Activated CD4-positive, alpha-beta T cell treated with anti-CD3 and anti-CD28 coated beads, Interleukin-2, amount 10 ng/mL, durations not matched to agents 7 days and 5 days (primary cell): ENCODE results near the gene LIPH. TPM values are rescaled to one million over a fixed set of nuclear protein-coding genes. Genes with fewer than 3 reads are reported as not detected.
"Not testable (repeated sequence)": the region's sequence is repeated elsewhere in the genome, so short reads cannot be mapped to it uniquely, and the experiment has no call there.

Source experiments
- CTCF ChIA-PET: fragments of 350-600 bp; sonication (Branson Sonifier 250); formaldehyde crosslinking; loops from one replicate; lab custom pipeline; 2021; ENCODE audit warnings: antibody characterized with exemption; lab: Charles Lee
- POLR2A ChIA-PET: fragments of 350-600 bp; sonication (Branson Sonifier 250); formaldehyde crosslinking; loops from one replicate; lab custom pipeline; 2021; ENCODE audit warnings: antibody characterized with exemption; lab: Charles Lee
- DNase-seq: peaks from one replicate; pipeline ENCODE4 v3.0.0-alpha.2; 2020
- H3K27ac Mint-ChIP-seq: one replicate; pipeline ENCODE4 v1.8.0; 2021; ENCODE audit warnings: mild to moderate bottlenecking, moderate library complexity, mixed read lengths
- H3K27me3 Mint-ChIP-seq: one replicate; pipeline ENCODE4 v1.8.0; 2021; ENCODE audit warnings: mixed read lengths
- H3K36me3 Mint-ChIP-seq: one replicate; pipeline ENCODE4 v1.8.0; 2021; ENCODE audit warnings: low read depth, mixed read lengths
- H3K4me1 Mint-ChIP-seq: one replicate; pipeline ENCODE4 v1.8.0; 2021; ENCODE audit warnings: mixed read lengths
- H3K4me3 Mint-ChIP-seq: one replicate; pipeline ENCODE4 v1.8.0; 2021; ENCODE audit warnings: mild to moderate bottlenecking, moderate library complexity, mixed read lengths
- H3K9me3 Mint-ChIP-seq: one replicate; pipeline ENCODE4 v1.8.0; 2021; ENCODE audit warnings: mixed read lengths
- total RNA-seq, 2 experiments: library from RNA; stranded (reverse); gene quantifications; one replicate each; pipeline ENCODE4 v1.2.3, GENCODE V29; 2021

The LIPH gene
- not detected for total RNA-seq

DNA sequence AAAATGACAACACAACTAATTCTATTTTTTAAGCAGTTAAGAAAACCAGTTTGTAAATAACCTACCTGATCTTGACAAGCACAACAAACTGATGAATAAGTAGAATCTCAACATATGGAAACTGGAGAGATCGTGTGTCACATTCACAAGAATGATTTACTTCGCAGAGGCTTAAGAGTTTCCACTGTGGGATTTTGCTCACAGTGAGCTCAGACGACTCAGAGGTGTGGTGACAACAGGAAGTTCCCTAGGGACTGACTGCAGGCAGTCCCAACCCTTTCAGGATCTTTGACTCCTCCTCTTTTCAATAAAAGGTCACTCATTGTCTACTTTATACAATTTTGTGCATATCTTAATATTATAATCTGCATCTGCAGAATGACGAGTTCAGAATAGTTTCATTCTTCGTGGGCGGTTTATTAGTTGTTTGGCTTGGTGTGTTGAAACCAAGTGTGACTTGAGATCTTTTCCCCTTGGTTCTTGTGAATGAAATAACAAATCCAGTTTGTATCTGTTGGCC, at the start of gene LIPH:
TSS of gene LIPH (minus strand) at position 231 of the 520 bp plus-strand sequence. CDS start at position 114, 117 bp downstream.
- H3K4me3 Mint-ChIP-seq = no peak within 1 kb of the TSS
- no peak within 1 kb of the TSS for H3K27ac Mint-ChIP-seq
- DNase-seq = no peak
- ChIA-PET CTCF (interaction anchor here (0.6 to 1.4 kb wide), 2 partner anchors 23 to 81 kb away, joined by 3 read pairs; no protein-coding TSS in a partner anchor), POLR2A (no interaction called here)
- no peaks in the 10 kb centered on the region for H3K27me3 Mint-ChIP-seq
- peaks cover 6% of the 10 kb centered on the region for H3K4me1 Mint-ChIP-seq
- H3K36me3 Mint-ChIP-seq = no peaks in the 10 kb centered on the region
- H3K9me3 Mint-ChIP-seq = no peaks in the 10 kb centered on the region

DNA sequence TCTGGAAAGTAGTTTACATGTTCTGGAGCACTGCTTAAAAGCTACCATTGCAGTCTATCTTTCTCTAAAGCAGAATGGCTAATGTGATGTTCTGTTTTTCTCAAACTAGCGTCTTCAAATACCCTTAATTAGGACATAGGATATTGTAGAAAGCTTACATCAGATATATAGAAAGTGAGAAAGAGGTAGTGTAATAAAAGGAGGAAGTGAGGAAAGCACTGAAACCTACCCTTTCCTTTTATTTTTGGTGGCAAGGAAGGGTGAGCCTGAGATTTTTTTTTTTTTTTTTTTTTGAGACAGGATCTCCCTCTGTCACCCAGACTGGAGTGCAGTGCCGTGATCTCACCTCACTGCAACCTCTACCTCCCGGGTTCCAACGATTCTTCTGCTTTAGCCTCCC, 43.1 kb upstream of the LIPH start:
- H3K4me1 Mint-ChIP-seq = peaks cover 11% of the 10 kb centered on the region
- H3K4me3 Mint-ChIP-seq = no peak overlapping the region
- ChIA-PET POLR2A (no interaction called here), CTCF (interaction anchor here (0.8 to 2.5 kb wide), 2 partner anchors 9 to 16 kb away, joined by 4 to 6 read pairs; partner anchors contain the start of gene SENP2)
- no peak for DNase-seq
- H3K36me3 Mint-ChIP-seq = peaks cover 17% of the 10 kb centered on the region
- no peaks in the 10 kb centered on the region for H3K9me3 Mint-ChIP-seq
- H3K27me3 Mint-ChIP-seq = no peaks in the 10 kb centered on the region
- no peak overlapping the region for H3K27ac Mint-ChIP-seq

DNA sequence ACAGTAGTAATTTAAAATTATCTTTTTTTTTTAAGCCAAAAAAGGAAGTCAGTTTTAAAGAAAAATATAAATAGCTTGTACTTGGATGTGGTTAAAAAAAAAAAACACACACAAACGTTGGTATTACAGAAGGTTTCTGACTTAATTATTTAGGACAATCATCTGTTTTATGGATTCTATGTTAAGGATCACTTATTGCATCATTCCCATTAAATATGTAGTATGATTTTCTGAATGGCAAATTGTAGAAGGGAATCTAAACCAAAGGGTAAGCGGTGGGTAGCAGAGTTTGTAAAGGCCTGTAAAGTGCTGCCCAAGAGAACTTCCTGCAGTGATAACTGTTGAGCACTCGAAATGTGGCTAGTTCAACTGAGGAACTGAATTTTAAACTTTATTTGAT, 41.7 kb upstream of the LIPH start:
- POLR2A ChIA-PET = interaction anchor here (0.7 kb wide), 1 partner anchor 1135 kb away, joined by 3 read pairs; no protein-coding TSS in a partner anchor
- no peak overlapping the region for H3K27ac Mint-ChIP-seq
- H3K9me3 Mint-ChIP-seq = no peaks in the 10 kb centered on the region
- peaks cover 14% of the 10 kb centered on the region for H3K4me1 Mint-ChIP-seq
- CTCF ChIA-PET = interaction anchor here (0.6 to 2.5 kb wide), 2 partner anchors 18 to 851 kb away, joined by 4 to 6 read pairs; no protein-coding TSS in a partner anchor
- peaks cover 13% of the 10 kb centered on the region for H3K36me3 Mint-ChIP-seq
- H3K27me3 Mint-ChIP-seq = no peaks in the 10 kb centered on the region
- DNase-seq = no peak
- no peak overlapping the region for H3K4me3 Mint-ChIP-seq

DNA sequence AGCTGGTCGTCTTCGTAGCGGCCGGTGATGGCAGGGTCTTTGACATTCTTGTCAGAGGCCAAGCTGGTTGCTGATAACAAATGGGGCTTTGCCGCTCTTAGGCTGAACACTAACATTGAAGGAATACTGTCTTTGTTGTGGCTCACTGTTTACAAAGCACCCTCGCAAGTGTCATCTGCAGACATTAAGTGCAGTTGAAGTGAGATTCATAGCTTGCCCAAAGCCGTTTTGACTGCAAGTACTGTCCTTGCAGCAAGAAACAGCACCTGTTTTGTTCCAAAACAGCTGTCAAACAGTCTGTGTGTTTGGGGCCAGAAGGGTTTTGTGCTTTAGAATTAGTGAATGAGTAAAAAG, 34.3 kb upstream of the LIPH start:
- Mint-ChIP-seq H3K4me1 (peaks cover 32% of the 10 kb centered on the region), H3K36me3 (no peaks in the 10 kb centered on the region), H3K4me3 (peak overlapping the region; percentile 84), H3K9me3 (no peaks in the 10 kb centered on the region), H3K27me3 (peaks cover 2% of the 10 kb centered on the region), H3K27ac (peak overlapping the region; percentile 94)
- no peak for DNase-seq
- CTCF ChIA-PET = interaction anchor here (0.7 to 1.6 kb wide), 7 partner anchors 9 to 74 kb away, joined by 3 to 12 read pairs (median 4); no protein-coding TSS in a partner anchor
- POLR2A ChIA-PET = no interaction called here

DNA sequence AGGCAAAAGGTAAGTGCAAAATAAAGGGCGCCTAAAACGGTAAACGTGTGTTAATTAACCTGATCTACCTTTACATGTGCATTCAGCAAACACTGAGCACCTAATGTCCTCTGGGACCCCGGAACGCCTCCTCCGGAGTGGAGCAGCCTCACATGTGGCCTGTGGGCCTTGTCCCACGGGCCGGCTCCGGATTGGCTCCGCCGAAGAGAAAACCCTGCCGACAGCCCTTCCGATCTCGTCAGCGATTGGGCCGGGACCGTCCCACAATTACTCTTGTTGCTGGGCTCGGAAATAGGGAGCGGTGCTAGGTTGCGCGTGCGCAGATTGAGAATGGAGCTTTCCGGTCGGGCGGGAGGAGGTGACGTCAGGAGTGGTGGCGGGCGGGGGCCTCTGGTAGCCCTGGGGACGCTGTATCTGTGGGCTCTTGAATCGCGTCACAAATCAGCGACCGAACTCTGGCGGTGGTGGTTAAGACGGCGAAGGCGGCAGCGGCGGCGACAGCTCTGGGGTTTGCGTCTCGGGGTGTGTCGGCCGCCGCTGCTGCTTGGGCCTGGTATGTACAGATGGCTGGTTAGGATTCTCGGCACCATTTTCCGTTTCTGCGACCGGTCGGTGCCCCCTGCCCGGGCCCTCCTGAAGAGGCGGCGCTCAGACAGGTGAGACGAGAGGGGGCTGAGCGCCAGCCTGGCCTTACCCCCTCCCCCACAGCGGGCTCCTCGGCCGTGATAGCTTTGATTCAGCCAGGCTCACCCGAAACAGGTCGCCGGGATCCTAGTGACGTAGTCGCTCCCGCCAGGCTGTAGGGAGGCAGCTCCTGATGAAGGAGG, 33.7 kb upstream of the LIPH start, which contains the start of gene SENP2:
TSS of gene SENP2 (plus strand) at position 437 of the 827 bp plus-strand sequence. CDS start at position 556, 119 bp downstream.
- peaks cover 32% of the 10 kb centered on the region for H3K4me1 Mint-ChIP-seq
- POLR2A ChIA-PET = interaction anchor here (0.5 kb wide), 1 partner anchor 256 kb away, joined by 5 read pairs; no protein-coding TSS in a partner anchor
- H3K27ac Mint-ChIP-seq = peak within 1 kb of the TSS; percentile 94
- H3K9me3 Mint-ChIP-seq = no peaks in the 10 kb centered on the region
- H3K4me3 Mint-ChIP-seq = peak within 1 kb of the TSS; percentile 84
- H3K36me3 Mint-ChIP-seq = no peaks in the 10 kb centered on the region
- peak; percentile 99 for DNase-seq
- CTCF ChIA-PET = interaction anchor here (0.6 to 1.6 kb wide), 8 partner anchors 10 to 74 kb away, joined by 3 to 12 read pairs (median 4); no protein-coding TSS in a partner anchor
- peaks cover 2% of the 10 kb centered on the region for H3K27me3 Mint-ChIP-seq

DNA sequence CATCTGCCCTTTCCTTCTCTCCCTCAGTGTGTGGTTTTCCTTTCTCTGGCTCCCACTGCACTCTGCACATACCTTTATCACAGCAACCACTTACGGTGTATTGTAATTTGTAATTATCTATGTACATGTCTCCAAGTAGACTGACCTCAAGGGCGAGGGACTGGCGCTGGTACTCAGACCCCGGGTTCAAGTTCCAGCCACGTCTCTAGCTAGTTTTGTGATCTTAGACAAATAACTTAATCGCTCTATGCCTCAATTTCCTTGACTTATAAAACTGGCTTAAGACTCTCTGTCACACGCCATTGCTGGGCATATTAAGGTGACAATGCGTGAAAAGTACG, 33.1 kb upstream of the LIPH start:
- H3K4me1 Mint-ChIP-seq = peaks cover 32% of the 10 kb centered on the region
- no peak for DNase-seq
- H3K27me3 Mint-ChIP-seq = peaks cover 2% of the 10 kb centered on the region
- peak overlapping the region; percentile 94 for H3K27ac Mint-ChIP-seq
- POLR2A ChIA-PET = interaction anchor here (0.5 kb wide), 1 partner anchor 256 kb away, joined by 5 read pairs; no protein-coding TSS in a partner anchor
- H3K36me3 Mint-ChIP-seq = no peaks in the 10 kb centered on the region
- H3K9me3 Mint-ChIP-seq = no peaks in the 10 kb centered on the region
- CTCF ChIA-PET = interaction anchor here (0.6 to 1.6 kb wide), 4 partner anchors 10 to 17 kb away, joined by 3 to 12 read pairs (median 4); no protein-coding TSS in a partner anchor
- H3K4me3 Mint-ChIP-seq = peak overlapping the region; percentile 84

DNA sequence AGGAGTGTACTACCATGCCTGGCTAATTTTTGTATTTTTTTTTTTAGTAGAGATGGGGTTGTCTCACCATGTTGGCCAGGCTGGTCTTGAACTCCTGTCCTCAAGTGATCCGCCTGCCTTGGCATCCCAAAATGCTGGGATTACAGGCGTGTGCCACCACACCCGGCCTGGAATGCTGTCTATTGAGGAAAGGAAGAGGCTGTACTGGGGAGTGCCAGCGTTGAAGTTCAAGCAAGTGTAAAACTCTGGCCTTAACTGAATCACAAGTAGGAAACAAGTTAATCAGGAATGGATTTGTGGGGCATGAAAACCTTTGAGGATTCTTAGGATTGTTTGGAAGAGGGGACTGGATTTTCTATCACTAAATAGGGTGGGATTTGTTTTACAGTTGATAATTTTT, 32.3 kb upstream of the LIPH start:
- POLR2A ChIA-PET = no interaction called here
- Mint-ChIP-seq H3K27ac (peak overlapping the region; percentile 94), H3K36me3 (no peaks in the 10 kb centered on the region), H3K4me3 (peak overlapping the region; percentile 84), H3K27me3 (peaks cover 2% of the 10 kb centered on the region), H3K4me1 (peaks cover 32% of the 10 kb centered on the region), H3K9me3 (no peaks in the 10 kb centered on the region)
- no peak for DNase-seq
- CTCF ChIA-PET = no interaction called here

DNA sequence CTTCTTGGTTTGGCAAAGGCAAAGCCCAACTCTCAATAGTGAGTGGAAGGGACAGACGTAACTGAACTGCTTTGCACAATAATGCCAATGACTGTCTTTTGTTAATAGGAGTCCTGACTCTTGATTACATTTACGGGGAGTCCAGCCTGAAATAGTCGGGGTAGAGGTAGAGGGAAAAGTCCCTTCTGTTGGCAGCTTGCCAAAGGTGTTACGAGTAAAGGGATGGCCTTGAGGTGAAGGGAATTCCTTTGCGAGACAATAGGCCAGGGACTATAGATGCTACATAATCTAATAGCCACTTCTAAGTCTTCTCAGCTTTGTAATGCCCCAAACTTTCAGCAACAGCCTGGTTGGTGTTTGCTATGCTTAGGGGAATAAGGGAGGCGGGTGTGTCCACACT, 31.5 kb upstream of the LIPH start:
- ChIA-PET POLR2A (no interaction called here), CTCF (no interaction called here)
- Mint-ChIP-seq H3K4me3 (no peak overlapping the region), H3K4me1 (peaks cover 27% of the 10 kb centered on the region), H3K27me3 (peaks cover 2% of the 10 kb centered on the region), H3K27ac (no peak overlapping the region), H3K9me3 (no peaks in the 10 kb centered on the region), H3K36me3 (no peaks in the 10 kb centered on the region)
- DNase-seq = no peak

DNA sequence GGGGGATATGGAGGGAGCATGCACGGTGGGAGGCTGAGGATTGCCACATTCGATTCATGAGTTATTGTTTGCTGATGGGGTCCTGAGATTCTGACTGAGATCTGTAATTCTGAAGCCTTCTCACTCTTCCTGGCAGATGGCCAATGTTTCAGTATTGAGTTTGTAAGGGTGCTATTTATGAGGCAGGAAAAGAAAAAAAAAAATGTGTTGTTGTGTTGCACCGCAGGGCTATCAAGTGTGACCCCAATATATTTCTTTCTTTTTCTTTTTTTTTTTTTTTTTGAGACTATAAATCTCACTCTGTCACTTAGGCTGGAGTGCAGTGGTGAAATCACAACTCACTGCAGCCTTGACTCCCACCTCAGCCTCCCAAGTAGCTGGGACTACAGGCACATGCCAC, 30.5 kb upstream of the LIPH start:
- Mint-ChIP-seq H3K4me3 (no peak overlapping the region), H3K27ac (no peak overlapping the region), H3K27me3 (peaks cover 2% of the 10 kb centered on the region), H3K4me1 (peaks cover 20% of the 10 kb centered on the region), H3K36me3 (no peaks in the 10 kb centered on the region), H3K9me3 (no peaks in the 10 kb centered on the region)
- ChIA-PET CTCF (interaction anchor here (0.7 kb wide), 1 partner anchor 95 kb away, joined by 3 read pairs; no protein-coding TSS in a partner anchor), POLR2A (no interaction called here)
- DNase-seq = no peak

DNA sequence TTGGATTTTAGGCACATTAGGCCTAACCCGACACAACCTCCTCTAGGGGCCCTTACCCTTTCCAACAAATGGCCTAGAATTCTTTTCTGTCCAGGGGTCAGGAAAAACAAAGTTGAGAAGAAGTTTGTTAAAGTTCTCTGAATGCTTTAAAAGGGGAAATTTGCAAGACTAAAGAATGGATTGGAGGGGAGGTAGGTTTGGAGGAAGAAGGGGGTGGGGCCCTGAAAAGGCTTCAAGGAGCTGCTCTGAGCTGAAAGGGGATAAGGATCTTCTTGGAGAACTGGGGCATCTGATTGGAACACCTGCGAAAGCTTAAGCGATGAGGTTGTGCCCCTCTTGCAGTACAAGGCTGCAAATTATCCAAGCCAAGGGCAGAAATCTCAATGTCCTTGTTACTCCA, 29.8 kb upstream of the LIPH start:
- POLR2A ChIA-PET = no interaction called here
- DNase-seq = no peak
- Mint-ChIP-seq H3K36me3 (no peaks in the 10 kb centered on the region), H3K27ac (no peak overlapping the region), H3K4me1 (peaks cover 19% of the 10 kb centered on the region), H3K4me3 (no peak overlapping the region), H3K27me3 (peaks cover 2% of the 10 kb centered on the region), H3K9me3 (no peaks in the 10 kb centered on the region)
- CTCF ChIA-PET = interaction anchor here (0.6 kb wide), 1 partner anchor 41 kb away, joined by 4 read pairs; no protein-coding TSS in a partner anchor

DNA sequence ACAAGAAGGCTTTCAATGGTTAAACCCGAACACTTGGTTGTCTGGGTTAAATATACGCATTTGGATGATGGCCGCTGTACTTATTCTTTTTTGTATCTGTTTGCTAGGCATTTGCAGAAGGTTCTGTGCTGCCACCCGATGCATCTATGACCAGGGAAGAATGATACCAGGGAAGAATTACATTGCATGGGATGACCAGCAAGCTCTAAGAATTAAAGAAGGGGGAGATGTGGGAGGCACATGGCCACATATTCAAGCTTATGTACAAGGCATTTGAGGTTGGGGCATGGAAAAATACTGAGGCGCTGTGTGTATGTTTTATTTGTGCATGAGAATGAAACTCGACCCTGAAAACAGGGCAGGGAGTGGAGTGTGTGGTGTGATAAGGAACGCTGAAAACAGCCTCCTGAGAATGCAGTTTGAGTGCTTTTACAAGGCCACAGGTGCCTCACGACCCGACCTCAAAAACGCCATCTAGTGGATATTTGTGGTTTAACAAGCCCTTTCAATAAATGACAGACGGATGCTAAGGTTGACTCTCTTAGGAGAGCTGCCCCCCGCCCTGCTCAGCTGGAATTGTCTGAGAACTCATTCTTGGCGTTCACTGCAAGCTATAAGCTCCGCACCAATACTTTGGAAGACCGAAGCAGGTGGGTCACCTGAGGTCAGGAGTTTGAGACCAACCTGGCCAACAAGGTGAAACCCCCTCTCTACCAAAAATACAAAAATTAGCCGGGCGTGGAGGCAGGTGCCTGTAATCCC, 22.9 kb upstream of the LIPH start:
- H3K27ac Mint-ChIP-seq, H3K36me3 Mint-ChIP-seq, H3K4me1 Mint-ChIP-seq, H3K27me3 Mint-ChIP-seq, H3K4me3 Mint-ChIP-seq, POLR2A ChIA-PET: not testable (repeated sequence)
- peak; percentile 62 for DNase-seq
- H3K9me3 Mint-ChIP-seq = peaks cover 19% of the 10 kb centered on the region
- CTCF ChIA-PET = interaction anchor here (0.6 to 3.5 kb wide), 5 partner anchors 11 to 114 kb away, joined by 3 to 12 read pairs (median 3); partner anchors contain the start of gene SENP2

DNA sequence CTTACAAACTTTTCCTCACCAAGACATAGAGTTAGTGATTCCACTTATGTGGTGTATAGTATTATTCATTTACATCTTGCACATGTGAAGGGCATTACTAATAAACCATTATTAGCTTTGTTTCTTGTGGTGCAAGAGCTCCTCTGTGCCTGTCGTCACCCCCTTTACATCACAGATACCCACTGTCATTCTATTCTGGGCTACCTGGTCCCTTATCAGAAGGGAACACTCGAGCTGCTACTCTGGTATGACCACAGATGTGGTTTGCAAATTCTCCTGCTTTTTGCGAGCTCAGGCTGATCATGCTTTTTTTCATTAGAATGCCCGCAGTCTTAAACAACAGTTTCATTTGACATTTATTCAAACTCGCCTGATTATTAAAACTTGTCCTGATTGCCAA, 19.8 kb upstream of the LIPH start:
- no peaks in the 10 kb centered on the region for H3K27me3 Mint-ChIP-seq
- H3K27ac Mint-ChIP-seq = no peak overlapping the region
- no peak for DNase-seq
- no peak overlapping the region for H3K4me3 Mint-ChIP-seq
- CTCF ChIA-PET = interaction anchor here (0.7 to 1.4 kb wide), 2 partner anchors 14 kb away, joined by 3 read pairs; partner anchors contain the start of gene SENP2
- H3K4me1 Mint-ChIP-seq = peaks cover 6% of the 10 kb centered on the region
- no peaks in the 10 kb centered on the region for H3K36me3 Mint-ChIP-seq
- POLR2A ChIA-PET = no interaction called here
- H3K9me3 Mint-ChIP-seq = peaks cover 19% of the 10 kb centered on the region
